22Rv1 (cell line): ENCODE measurements around the gene PDCL3.

Experiments used
- ZFX ChIP-seq: fragments of 450-650 bp; IDR thresholded peaks from 2 replicates; pipeline ENCODE4 v1.6.1; 2017; ENCODE audit warnings: antibody characterized with exemption, borderline replicate concordance
- TF ChIP-seq, protein P1 (sequence below): fragments of 450-650 bp; IDR thresholded peaks from 2 replicates; pipeline ENCODE4 v1.5.1; 2017; ENCODE audit warnings: mild to moderate bottlenecking

- TF ChIP-seq, protein P1, sequence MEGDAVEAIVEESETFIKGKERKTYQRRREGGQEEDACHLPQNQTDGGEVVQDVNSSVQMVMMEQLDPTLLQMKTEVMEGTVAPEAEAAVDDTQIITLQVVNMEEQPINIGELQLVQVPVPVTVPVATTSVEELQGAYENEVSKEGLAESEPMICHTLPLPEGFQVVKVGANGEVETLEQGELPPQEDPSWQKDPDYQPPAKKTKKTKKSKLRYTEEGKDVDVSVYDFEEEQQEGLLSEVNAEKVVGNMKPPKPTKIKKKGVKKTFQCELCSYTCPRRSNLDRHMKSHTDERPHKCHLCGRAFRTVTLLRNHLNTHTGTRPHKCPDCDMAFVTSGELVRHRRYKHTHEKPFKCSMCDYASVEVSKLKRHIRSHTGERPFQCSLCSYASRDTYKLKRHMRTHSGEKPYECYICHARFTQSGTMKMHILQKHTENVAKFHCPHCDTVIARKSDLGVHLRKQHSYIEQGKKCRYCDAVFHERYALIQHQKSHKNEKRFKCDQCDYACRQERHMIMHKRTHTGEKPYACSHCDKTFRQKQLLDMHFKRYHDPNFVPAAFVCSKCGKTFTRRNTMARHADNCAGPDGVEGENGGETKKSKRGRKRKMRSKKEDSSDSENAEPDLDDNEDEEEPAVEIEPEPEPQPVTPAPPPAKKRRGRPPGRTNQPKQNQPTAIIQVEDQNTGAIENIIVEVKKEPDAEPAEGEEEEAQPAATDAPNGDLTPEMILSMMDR: peak; percentile 22
- TF ChIP-seq ZFX: no peak
Measured at GRCh38 chr2:100562613-100563406, at the start of gene PDCL3.
